Left ventricle myocardium superior (tissue), 1 donor: ENCODE data around the gene SLC35E1. TPM values are rescaled to one million over a fixed set of nuclear protein-coding genes. Genes with fewer than 3 reads are reported as not detected.
"Not testable (repeated sequence)": the region's sequence is repeated elsewhere in the genome, so short reads cannot be mapped to it uniquely, and the experiment has no call there.

ENCODE experiments used
- ATAC-seq: fragments of 200-7000 bp; cut with Tn5 transposase; one replicate; pipeline ENCODE4 v1.9.1; 2020; ENCODE audit warnings: mild to moderate bottlenecking, moderate library complexity
- DNase-seq: peaks from one replicate; pipeline ENCODE4 v3.0.0-alpha.2; 2020
- intact Hi-C: fragments of 100-400 bp; cut with micrococcal nuclease; formaldehyde crosslinking; loops from one replicate; pipeline ENCODE4 v1.11.0; 2022
- total RNA-seq: library from RNA; stranded (reverse); fragmentation: NEBNext Ultra II Directional; extraction: Animal tissue kit (Norgen Biotek cat#: 25700); gene quantifications from one replicate; pipeline ENCODE4 v1.2.1, GENCODE V29; 2021
- donor health status: DM: no; HTN: yes; CAD: no; lungs with severe emphysema.

Gene SLC35E1
- total RNA-seq, 1 donor from 2014 or later, result 22.9 TPM

- no peak for ATAC-seq
- intact Hi-C loops, result no loop called here
Observed at GRCh38 chr19:16514383-16515019, 57.7 kb downstream of the SLC35E1 start.

GRCh38 chr19:16512611-16513010, 59.6 kb downstream of the SLC35E1 start:
- DNase-seq, intact Hi-C loops, ATAC-seq: not testable (repeated sequence)

More at GRCh38 chr19:16514383-16515019, 57.7 kb downstream of the SLC35E1 start:
- DNase-seq, result no peak

- intact Hi-C loops, result no loop called here
- DNase-seq (peak; percentile 71), ATAC-seq (peak; percentile 86)
Observed at GRCh38 chr19:16509141-16510061, 62.8 kb downstream of the SLC35E1 start.

- ATAC-seq (no peak), DNase-seq (no peak)
- intact Hi-C loops, result no loop called here
Observed at GRCh38 chr19:16508546-16508945, 63.7 kb downstream of the SLC35E1 start.

- intact Hi-C loops, result no loop called here
- ATAC-seq, result no peak
- DNase-seq, result no peak
Observed at GRCh38 chr19:16506961-16507360, 65.3 kb downstream of the SLC35E1 start.

GRCh38 chr19:16506161-16506560, 66.1 kb downstream of the SLC35E1 start:
- DNase-seq, ATAC-seq, intact Hi-C loops: not testable (repeated sequence)

- DNase-seq, result no peak
- intact Hi-C loops, result no loop called here
- ATAC-seq, result no peak
Observed at GRCh38 chr19:16504271-16504670, 67.9 kb downstream of the SLC35E1 start.

Other genes starting within 250 kb of the SLC35E1 start
- gene KLF2, start 247.6 kb downstream of the SLC35E1 start, total RNA-seq, result 72.1 TPM
- gene EPS15L1, start 100.4 kb downstream of the SLC35E1 start, total RNA-seq, result 81.2 TPM
- gene CALR3, start 76.2 kb downstream of the SLC35E1 start, total RNA-seq, result not detected
- 4.3 TPM for gene C19orf44, start 76.0 kb downstream of the SLC35E1 start, total RNA-seq
- gene CHERP, start 30.0 kb downstream of the SLC35E1 start, total RNA-seq, result 19.1 TPM
- 4.9 TPM for gene MED26, start 55.8 kb upstream of the SLC35E1 start, total RNA-seq
- 32.5 TPM for gene SMIM7, start 87.7 kb upstream of the SLC35E1 start, total RNA-seq
- gene TMEM38A, start 88.7 kb upstream of the SLC35E1 start, total RNA-seq, result 50.5 TPM
- gene NWD1, start 147.4 kb upstream of the SLC35E1 start, total RNA-seq, result not detected